GM18511 (cell line): ENCODE results near the gene SLC6A6.

Source experiments
- ATAC-seq: cut with Tn5 transposase; IDR thresholded peaks from one replicate; pipeline ENCODE4 v1.9.1; 2021; ENCODE audit warnings: mild to moderate bottlenecking, moderate library complexity; ENCODE audit not compliant: unreplicated experiment

The SLC6A6 gene

DNA sequence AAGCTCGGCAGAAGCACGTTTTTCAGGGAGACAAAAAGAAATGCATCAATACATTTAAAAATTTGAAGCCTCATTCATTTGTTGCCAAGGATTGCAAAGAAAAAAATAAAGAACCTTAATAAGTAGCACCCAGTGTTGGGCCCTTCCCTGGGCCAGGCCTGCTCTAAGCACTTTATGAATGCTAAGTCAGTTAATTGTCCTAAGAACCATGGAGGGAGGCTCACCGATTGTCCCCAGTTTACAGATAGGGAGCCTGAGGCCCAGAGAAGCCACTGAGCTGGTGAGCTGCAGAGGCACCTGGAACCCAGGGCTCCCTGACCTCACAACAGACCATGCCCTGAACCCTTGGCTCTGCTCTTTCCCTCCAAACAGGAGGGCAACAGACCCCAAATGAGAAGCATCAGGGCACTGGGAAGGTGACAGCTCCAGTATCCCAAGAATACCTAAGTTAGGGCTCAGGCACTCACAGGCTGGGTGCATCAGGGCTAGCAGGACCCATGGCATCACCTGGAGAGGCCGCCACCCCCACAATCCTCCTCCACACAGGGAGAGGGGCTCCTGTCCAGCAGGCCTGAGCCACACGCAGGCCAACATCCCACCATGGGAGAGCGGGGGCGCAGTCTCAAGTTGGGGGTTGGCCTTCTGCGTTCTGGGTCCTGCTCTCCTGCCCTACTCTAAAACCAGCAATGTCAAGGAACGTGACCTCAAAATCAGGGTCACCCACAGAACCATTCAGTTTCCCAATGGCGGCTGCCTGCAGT is 133.8 kb downstream of the SLC6A6 start:
- ATAC-seq, result no peak

DNA sequence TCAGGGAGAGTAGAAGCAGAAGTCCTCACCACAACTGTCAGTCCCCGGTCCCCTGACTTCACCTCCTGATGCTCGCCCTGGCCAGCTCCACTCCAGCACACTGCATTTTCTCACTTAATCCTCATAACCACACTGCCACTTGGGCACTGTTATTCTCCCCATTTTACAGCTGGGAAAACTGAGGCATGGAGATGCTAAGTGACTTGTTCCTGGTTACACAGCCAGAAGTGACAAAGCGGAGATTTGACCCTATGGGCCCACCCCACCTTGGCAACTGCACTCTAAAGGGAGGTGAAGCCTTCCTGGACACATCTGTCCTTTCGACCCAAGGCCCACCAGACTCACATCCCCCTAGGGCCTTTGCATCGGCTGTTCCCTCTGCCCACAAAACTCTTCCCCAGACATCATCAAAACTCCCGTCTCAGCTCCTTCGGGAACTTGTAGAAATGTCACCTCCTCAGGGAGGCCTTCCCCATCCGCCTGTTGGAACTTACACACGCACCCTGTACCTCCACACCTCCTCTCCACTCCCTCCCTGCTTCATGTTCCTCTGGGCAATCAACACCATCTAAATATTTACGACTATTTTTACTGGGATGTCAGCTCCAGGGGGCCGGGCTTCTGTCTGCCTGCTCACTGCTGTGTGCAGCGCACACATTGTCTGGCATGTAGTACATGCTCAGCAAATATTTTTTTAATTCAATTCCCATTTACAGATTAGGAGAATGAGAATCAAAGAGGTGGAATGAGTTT is 134.6 kb downstream of the SLC6A6 start:
- no peak for ATAC-seq

DNA sequence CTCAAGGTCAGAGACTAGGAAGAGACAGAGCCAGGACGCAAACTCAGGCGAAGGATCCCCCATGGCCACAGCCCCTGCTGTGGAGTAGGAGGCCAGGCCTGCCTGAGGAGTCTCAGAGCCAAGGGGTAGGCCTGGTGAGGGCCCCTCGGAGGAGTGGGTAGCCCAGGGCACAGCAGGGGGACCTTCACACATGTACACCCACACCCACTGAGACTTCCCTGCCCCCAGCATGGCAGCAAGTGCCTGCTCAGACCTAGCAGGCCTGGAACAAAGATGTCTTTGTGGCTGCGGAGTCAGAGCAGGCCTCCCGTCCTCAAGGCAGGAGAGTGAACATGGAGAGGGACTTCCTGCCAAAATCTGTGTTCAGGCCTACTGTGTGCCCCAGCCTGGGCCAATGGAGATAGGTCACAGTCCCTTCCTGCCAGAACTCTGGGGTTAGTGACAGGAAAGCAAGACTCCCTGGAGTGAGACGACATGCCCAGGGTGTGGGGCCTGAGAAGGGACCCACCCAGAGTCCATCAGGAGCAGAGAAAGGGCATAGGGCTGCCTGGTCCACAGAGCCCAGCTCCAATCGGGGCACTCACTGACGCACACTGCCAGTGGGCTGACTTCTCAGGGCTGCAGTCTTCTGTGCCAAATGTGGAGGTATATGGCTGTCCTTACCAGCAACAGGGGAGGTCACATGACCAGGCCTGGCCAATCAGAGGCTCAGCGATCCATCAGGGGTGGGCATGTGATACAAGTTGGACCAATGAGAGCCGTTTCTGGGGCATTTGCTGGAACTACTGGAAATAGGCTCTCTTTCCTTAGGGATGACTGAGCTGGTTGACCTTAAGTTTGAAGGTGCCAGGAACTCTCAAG is 135.4 kb downstream of the SLC6A6 start:
- no peak for ATAC-seq

DNA sequence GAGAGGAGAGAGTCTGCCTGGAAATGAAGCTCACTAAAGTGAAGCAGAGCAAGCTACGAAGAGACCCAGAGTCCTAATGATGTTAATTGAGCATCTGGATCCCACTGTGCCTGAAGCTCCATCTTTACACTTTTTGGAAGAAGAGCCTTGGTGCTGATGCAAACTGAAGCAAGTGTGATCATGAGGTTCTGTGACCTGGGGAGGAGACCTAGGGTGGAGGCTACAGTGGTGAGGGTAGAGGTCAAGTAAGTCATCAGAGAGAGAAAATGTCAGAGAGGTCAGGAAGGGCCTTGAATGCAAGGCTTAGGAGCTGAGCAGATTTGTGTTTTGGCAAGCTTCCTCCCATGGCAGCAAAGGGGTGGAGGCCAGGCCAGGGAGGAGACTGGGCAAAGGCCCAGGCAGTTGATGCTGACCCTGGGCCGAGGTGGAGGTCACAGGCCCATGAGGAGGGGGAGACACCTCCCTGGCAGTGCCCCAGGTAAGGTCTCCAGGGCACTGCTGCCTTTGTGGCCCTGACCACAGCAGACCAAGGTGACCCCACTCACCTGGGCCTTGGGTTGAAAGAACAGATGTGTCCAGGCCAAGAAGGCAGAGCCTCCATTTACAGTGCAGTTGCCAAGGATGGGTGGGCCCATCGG is 136.2 kb downstream of the SLC6A6 start:
- no peak for ATAC-seq
